Activated B cell treated with CpG ODN at 0.5 μM for 24 hours (primary cell): ENCODE results near the gene CCBE1. TPM values are rescaled to one million over a fixed set of nuclear protein-coding genes. Genes with fewer than 3 reads are reported as not detected.
"Not testable (repeated sequence)": the region's sequence is repeated elsewhere in the genome, so short reads cannot be mapped to it uniquely, and the experiment has no call there.

Experiments used
- ATAC-seq: fragments of 200-7000 bp; cut with Tn5 transposase; one replicate; pipeline ENCODE4 v1.10.0; 2021; ENCODE audit warnings: low read depth, mild to moderate bottlenecking, moderate library complexity
- CTCF ChIA-PET: fragments of 350-600 bp; sonication (Branson Sonifier 250); formaldehyde crosslinking; loops from one replicate; lab custom pipeline; 2021; ENCODE audit warnings: antibody characterized with exemption; lab: Charles Lee
- POLR2A ChIA-PET: fragments of 350-600 bp; sonication (Branson Sonifier 250); formaldehyde crosslinking; loops from one replicate; lab custom pipeline; 2021; ENCODE audit warnings: antibody characterized with exemption; lab: Charles Lee
- DNase-seq: peaks from one replicate; pipeline ENCODE4 v3.0.0; 2022
- H3K27ac Mint-ChIP-seq: one replicate; pipeline ENCODE4 v1.8.0; 2020; ENCODE audit warnings: mixed read lengths
- H3K27me3 Mint-ChIP-seq: one replicate; pipeline ENCODE4 v1.8.0; 2021; ENCODE audit warnings: mixed read lengths
- H3K36me3 Mint-ChIP-seq: one replicate; pipeline ENCODE4 v1.8.0; 2021; ENCODE audit warnings: low read depth, mixed read lengths
- H3K4me1 Mint-ChIP-seq: one replicate; pipeline ENCODE4 v1.8.0; 2021; ENCODE audit warnings: mixed read lengths
- H3K4me3 Mint-ChIP-seq: one replicate; pipeline ENCODE4 v1.8.0; 2020; ENCODE audit warnings: mild to moderate bottlenecking, mixed read lengths
- H3K9me3 Mint-ChIP-seq: one replicate; pipeline ENCODE4 v1.8.0; 2020; ENCODE audit warnings: mixed read lengths
- intact Hi-C: fragments of 100-400 bp; cut with micrococcal nuclease; formaldehyde crosslinking; loops from one replicate; pipeline ENCODE4 v1.15.1; 2024
- total RNA-seq: library from RNA; stranded (reverse); gene quantifications from 2 replicates; pipeline ENCODE4 v1.2.3, GENCODE V29; 2022
- TF ChIP-seq, protein P1 (sequence below): fragments of 200-600 bp; IDR thresholded peaks from one replicate; pipeline ENCODE4 v1.8.0; 2022; ENCODE audit warnings: antibody characterized with exemption, mild to moderate bottlenecking

Gene CCBE1
- total RNA-seq, 1 donor from 2014 or later = 0.04 TPM

DNA sequence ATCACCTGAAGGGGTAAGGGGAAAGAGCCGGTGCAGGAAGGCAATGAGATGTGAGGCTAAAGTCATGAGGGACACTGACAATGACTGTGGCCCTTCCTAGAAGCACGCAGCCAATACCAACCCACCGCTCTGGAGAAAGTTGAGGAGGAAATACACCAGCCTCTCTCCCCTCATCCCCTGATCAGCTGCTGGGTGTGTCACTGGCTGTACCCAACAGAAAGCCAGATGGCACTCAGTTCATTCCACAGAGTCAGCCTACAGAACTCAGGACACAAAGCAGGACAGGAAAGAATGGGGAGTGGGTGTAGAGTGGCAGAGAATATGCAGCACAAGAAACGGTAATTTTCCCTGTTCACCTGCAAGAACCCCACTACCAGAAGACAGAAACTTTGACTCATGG lies 29.7 kb downstream of the CCBE1 start:
- Mint-ChIP-seq H3K27me3 (peaks cover 5% of the 10 kb centered on the region), H3K9me3 (no peaks in the 10 kb centered on the region), H3K4me3 (no peak overlapping the region), H3K4me1 (no peaks in the 10 kb centered on the region), H3K27ac (no peak overlapping the region), H3K36me3 (no peaks in the 10 kb centered on the region)
- ChIA-PET CTCF (no interaction called here), POLR2A (no interaction called here)
- no peak for ATAC-seq
- no peak for DNase-seq
- intact Hi-C loops = no loop called here
- TF ChIP-seq, protein P1, sequence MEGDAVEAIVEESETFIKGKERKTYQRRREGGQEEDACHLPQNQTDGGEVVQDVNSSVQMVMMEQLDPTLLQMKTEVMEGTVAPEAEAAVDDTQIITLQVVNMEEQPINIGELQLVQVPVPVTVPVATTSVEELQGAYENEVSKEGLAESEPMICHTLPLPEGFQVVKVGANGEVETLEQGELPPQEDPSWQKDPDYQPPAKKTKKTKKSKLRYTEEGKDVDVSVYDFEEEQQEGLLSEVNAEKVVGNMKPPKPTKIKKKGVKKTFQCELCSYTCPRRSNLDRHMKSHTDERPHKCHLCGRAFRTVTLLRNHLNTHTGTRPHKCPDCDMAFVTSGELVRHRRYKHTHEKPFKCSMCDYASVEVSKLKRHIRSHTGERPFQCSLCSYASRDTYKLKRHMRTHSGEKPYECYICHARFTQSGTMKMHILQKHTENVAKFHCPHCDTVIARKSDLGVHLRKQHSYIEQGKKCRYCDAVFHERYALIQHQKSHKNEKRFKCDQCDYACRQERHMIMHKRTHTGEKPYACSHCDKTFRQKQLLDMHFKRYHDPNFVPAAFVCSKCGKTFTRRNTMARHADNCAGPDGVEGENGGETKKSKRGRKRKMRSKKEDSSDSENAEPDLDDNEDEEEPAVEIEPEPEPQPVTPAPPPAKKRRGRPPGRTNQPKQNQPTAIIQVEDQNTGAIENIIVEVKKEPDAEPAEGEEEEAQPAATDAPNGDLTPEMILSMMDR = no peak

DNA sequence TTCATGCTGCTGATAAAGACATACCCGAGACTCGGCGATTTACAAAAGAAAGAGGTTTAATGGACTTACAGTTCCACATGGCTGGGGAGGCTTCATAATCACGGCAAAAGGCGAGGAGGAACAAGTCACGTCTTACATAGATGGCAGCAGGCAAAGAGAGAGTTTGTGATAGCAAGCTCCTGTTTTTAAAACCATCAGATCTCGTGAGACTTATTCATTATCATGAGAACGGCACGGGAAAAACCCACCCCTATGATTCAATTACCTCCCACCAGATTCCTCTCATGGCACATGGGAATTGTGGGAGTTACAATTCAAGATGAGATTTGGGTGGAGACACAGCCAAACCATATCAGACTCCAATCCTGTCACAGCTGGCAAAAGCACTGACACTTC lies 31.2 kb downstream of the CCBE1 start:
- ATAC-seq, H3K4me3 Mint-ChIP-seq, H3K36me3 Mint-ChIP-seq, CTCF ChIA-PET, intact Hi-C loops, H3K27ac Mint-ChIP-seq, H3K27me3 Mint-ChIP-seq, DNase-seq, H3K9me3 Mint-ChIP-seq, POLR2A ChIA-PET, H3K4me1 Mint-ChIP-seq: not testable (repeated sequence)

DNA sequence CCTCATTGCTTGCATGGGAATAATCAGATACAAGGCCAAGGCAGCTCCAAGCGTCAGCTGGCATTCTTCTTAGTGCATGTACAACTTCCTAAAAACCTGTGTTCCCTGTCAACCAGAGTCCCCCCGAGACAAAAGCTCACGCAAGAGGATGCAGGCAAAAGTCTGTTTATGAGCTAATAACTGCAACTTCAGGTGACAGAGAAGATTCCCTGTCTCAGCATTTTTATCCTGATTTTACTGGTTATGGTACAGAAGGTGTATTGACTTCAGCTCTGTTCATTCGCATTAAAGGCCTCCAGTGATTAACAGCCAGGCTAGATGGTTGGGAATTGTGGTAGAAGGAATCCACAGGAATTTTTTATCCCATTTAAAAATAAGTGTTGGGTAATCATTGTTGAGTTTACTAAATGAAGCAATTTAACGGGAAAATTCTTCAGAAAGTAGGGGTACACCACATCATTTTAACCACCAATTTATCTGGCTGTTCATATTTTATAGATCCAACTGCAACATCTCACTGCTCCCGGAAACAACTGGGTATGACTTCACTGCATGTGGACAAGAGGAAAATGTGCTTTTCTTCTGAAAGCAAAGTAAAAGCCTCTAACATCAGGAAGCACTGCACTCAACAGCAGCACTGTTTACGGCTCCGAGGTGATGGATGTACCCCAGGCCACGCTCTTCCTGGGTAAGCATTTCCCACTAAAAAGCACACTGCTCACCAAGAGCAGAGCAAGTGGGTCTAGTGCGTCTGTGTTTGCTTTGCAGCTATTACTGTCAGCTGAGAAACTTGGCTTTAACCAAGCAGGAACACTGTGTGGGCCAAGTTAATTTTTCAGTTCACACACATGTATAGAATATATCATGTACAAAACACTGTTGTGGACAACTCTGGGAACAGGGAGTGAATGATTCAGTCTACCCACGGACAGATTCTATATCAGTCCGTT lies 31.9 kb downstream of the CCBE1 start:
- ATAC-seq = no peak
- H3K27ac Mint-ChIP-seq = no peak overlapping the region
- intact Hi-C loops = no loop called here

DNA sequence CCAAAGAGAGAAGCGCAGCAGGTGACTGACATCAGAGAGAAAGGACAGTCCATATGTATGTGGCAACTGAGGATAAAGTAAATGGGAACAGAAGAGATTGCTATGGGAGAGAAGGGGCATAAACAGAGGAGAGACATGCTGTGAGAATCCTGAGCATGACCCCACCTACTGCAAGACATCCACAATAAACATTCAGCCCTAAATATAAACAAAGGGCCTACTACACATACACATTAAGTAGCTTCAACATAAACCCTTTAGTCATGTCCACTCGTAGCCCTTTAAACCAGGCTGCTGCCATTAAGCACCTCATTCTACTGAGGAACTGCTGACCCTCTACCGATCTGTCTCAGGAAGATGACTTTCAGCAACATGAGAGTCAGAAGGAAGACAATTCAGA lies 32.9 kb downstream of the CCBE1 start:
- ChIA-PET POLR2A (no interaction called here), CTCF (no interaction called here)
- ATAC-seq (no peak), DNase-seq (no peak)
- TF ChIP-seq, protein P1 = no peak
- intact Hi-C loops = no loop called here
- no peak overlapping the region for H3K4me3 Mint-ChIP-seq
- no peak overlapping the region for H3K27ac Mint-ChIP-seq
- H3K36me3 Mint-ChIP-seq = no peaks in the 10 kb centered on the region
- H3K4me1 Mint-ChIP-seq = no peaks in the 10 kb centered on the region
- H3K27me3 Mint-ChIP-seq = peaks cover 3% of the 10 kb centered on the region
- no peaks in the 10 kb centered on the region for H3K9me3 Mint-ChIP-seq

More for the DNA sequence above, 31.9 kb downstream of the CCBE1 start:
- H3K27me3 Mint-ChIP-seq = peaks cover 3% of the 10 kb centered on the region
- ChIA-PET POLR2A (no interaction called here), CTCF (no interaction called here)
- TF ChIP-seq, protein P1 = no peak
- no peaks in the 10 kb centered on the region for H3K36me3 Mint-ChIP-seq
- no peak for DNase-seq
- H3K4me1 Mint-ChIP-seq = no peaks in the 10 kb centered on the region
- no peaks in the 10 kb centered on the region for H3K9me3 Mint-ChIP-seq
- no peak overlapping the region for H3K4me3 Mint-ChIP-seq

DNA sequence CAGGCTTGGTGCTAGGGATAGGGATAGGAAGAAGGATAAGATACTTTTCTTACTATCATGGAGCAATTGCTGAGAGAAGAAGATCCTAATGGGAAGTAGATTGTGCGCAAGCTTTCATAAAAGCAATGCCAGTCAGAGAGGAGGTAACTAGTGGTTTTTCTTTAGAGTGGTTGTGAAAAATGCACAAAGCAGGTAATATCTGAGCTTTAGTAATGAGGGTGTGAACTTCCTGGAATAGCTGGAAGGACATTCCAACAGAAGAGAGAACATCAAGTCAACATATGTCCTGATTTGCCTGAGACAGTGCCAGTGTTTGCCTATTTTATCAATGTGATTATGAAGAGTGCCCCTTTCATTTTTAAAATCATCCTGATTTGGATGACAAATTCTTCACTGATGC lies 34.1 kb downstream of the CCBE1 start:
- POLR2A ChIA-PET = no interaction called here
- no peak for ATAC-seq
- no peaks in the 10 kb centered on the region for H3K4me1 Mint-ChIP-seq

More for the DNA sequence above, 34.1 kb downstream of the CCBE1 start:
- intact Hi-C loops = no loop called here
- H3K27ac Mint-ChIP-seq = no peak overlapping the region
- TF ChIP-seq, protein P1 = no peak
- H3K9me3 Mint-ChIP-seq = no peaks in the 10 kb centered on the region
- H3K36me3 Mint-ChIP-seq = no peaks in the 10 kb centered on the region
- no peak for DNase-seq
- no peaks in the 10 kb centered on the region for H3K27me3 Mint-ChIP-seq
- H3K4me3 Mint-ChIP-seq = no peak overlapping the region
- CTCF ChIA-PET = no interaction called here
